B cell (primary cell): ENCODE results near the gene COL28A1. TPM values are rescaled to one million over a fixed set of nuclear protein-coding genes. Genes with fewer than 3 reads are reported as not detected.

Experiments
- ATAC-seq: fragments of 200-7000 bp; cut with Tn5 transposase; one replicate; pipeline ENCODE4 v1.10.0; 2021; ENCODE audit warnings: low read depth, mild to moderate bottlenecking, moderate number of reproducible peaks, moderate library complexity
- CTCF ChIA-PET: fragments of 350-600 bp; sonication (Branson Sonifier 250); formaldehyde crosslinking; loops from one replicate; lab custom pipeline; 2021; ENCODE audit warnings: antibody characterized with exemption, inconsistent platforms; lab: Charles Lee
- POLR2A ChIA-PET: fragments of 350-600 bp; sonication (Branson Sonifier 250); formaldehyde crosslinking; loops from one replicate; lab custom pipeline; 2021; ENCODE audit warnings: antibody characterized with exemption; lab: Charles Lee
- DNase-seq: peaks from one replicate; pipeline ENCODE4 v3.0.0; 2013
- H2AFZ ChIP-seq: 2 replicates; pipeline ENCODE4 v1.6.1; 2012; ENCODE audit warnings: mild to moderate bottlenecking, low read depth, low read length; ENCODE audit not compliant: insufficient read depth, poor library complexity, severe bottlenecking
- H3K27ac ChIP-seq, 2 donors: 1 replicate in 1 of 2; 2 replicates in 1 of 2; pipeline ENCODE4 v1.5.1; 2012 to 2013; ENCODE audit warnings: low read length in 2 of 2, mild to moderate bottlenecking in 2 of 2, moderate library complexity in 1 of 2
- H3K27me3 ChIP-seq, 4 experiments: fragments of 200-600 bp in 1 of 4; sonication (generic) in 1 of 4; replicated peaks in 1 of 4; 1 replicate in 2 of 4; 2 replicates in 2 of 4; pipeline versions ENCODE4 v1.6.1 to v1.7.0; 2013 to 2016; ENCODE audit warnings: low read length in 3 of 4, mild to moderate bottlenecking in 2 of 4, mixed read lengths in 1 of 4, moderate library complexity in 1 of 4; ENCODE audit not compliant: insufficient read depth in 4 of 4, control insufficient read depth in 3 of 4; ENCODE audit errors: control extremely low read depth in 1 of 4
- H3K36me3 ChIP-seq, 2 experiments: replicated peaks in 1 of 2; 1 replicate in 1 of 2; 2 replicates in 1 of 2; pipeline versions ENCODE4 v1.6.1 to v1.7.1; 2013; ENCODE audit warnings: low read length in 1 of 2; ENCODE audit not compliant: insufficient read depth in 2 of 2, control insufficient read depth in 1 of 2; ENCODE audit errors: control extremely low read depth in 1 of 2, extremely low read depth in 1 of 2
- H3K4me1 ChIP-seq, 2 donors: fragments of 200-600 bp in 1 of 2; sonication (generic) in 1 of 2; 1 replicate in 1 of 2; 2 replicates in 1 of 2; pipeline versions ENCODE4 v1.5.1 to v1.6.1; 2013 to 2017; ENCODE audit warnings: low read length in 2 of 2; ENCODE audit not compliant: control insufficient read depth in 2 of 2, insufficient read depth in 2 of 2
- H3K4me2 ChIP-seq: replicated peaks from 2 replicates; pipeline ENCODE3; 2012; ENCODE audit warnings: mild to moderate bottlenecking, low read depth, low read length; ENCODE audit not compliant: poor library complexity, severe bottlenecking
- H3K4me3 ChIP-seq, 5 experiments: fragments of 200-600 bp in 1 of 5; sonication (generic) in 1 of 5; 1 replicate in 3 of 5; 2 replicates in 2 of 5; pipeline versions ENCODE4 v1.5.1 to v1.7.0; 2011 to 2016; ENCODE audit warnings: low read length in 4 of 5, mild to moderate bottlenecking in 4 of 5, low read depth in 2 of 5, control low read depth in 1 of 5, moderate library complexity in 1 of 5; ENCODE audit not compliant: insufficient read depth in 1 of 5; ENCODE audit errors: control extremely low read depth in 1 of 5, extremely low read depth in 1 of 5
- H3K79me2 ChIP-seq: fragments of 200-600 bp; sonication (generic); one replicate; pipeline ENCODE4 v1.6.0; 2016; ENCODE audit warnings: low read length; ENCODE audit not compliant: control insufficient read depth, insufficient read depth
- H3K9ac ChIP-seq: fragments of 200-600 bp; sonication (generic); 2 replicates; pipeline ENCODE4 v1.6.1; 2017; ENCODE audit warnings: mild to moderate bottlenecking, low read length, moderate library complexity
- H3K9me3 ChIP-seq, 3 donors: one replicate each; pipeline versions ENCODE4 v1.6.1 to v1.7.1; 2013; ENCODE audit warnings: low read length in 2 of 3; ENCODE audit not compliant: control insufficient read depth in 2 of 3, insufficient read depth in 1 of 3; ENCODE audit errors: control extremely low read depth in 1 of 3
- H4K20me1 ChIP-seq: 2 replicates; pipeline ENCODE4 v1.6.0; 2012; ENCODE audit warnings: mild to moderate bottlenecking, low read length; ENCODE audit not compliant: insufficient read depth, control insufficient read depth, poor library complexity, severe bottlenecking
- H3K27ac Mint-ChIP-seq: one replicate; pipeline ENCODE4 v1.8.0; 2021; ENCODE audit warnings: mixed read lengths
- H3K27me3 Mint-ChIP-seq: one replicate; pipeline ENCODE4 v1.8.0; 2021; ENCODE audit warnings: mixed read lengths
- H3K4me1 Mint-ChIP-seq: one replicate; pipeline ENCODE4 v1.8.0; 2021; ENCODE audit warnings: mixed read lengths
- H3K4me3 Mint-ChIP-seq: one replicate; pipeline ENCODE4 v1.8.0; 2021; ENCODE audit warnings: mixed read lengths
- H3K9me3 Mint-ChIP-seq: one replicate; pipeline ENCODE4 v1.8.0; 2022; ENCODE audit warnings: mixed read lengths; ENCODE audit not compliant: insufficient read depth
- CTCF ChIP-seq: fragments of 200-600 bp; IDR thresholded peaks from one replicate; pipeline ENCODE4 v1.8.0; 2022; ENCODE audit warnings: antibody characterized with exemption, mild to moderate bottlenecking
- EZH2 ChIP-seq: IDR thresholded peaks from 2 replicates; pipeline ENCODE4 v1.6.1; 2012; ENCODE audit warnings: borderline replicate concordance, low read depth, mild to moderate bottlenecking, moderate library complexity, low read length; ENCODE audit not compliant: insufficient read depth, poor library complexity, severe bottlenecking
- WGBS: methylation state at CpG from one replicate; pipeline ENCODE4 v1.1.5; 2013; ENCODE audit warnings: missing lambda C conversion rate; ENCODE audit not compliant: insufficient coverage; 5-methylcytosine and 5-hydroxymethylcytosine counted together
- intact Hi-C: fragments of 100-400 bp; cut with micrococcal nuclease; formaldehyde crosslinking; loops from one replicate; pipeline ENCODE4 v1.10.0; 2022
- polyA plus RNA-seq: library from polyadenylated mRNA; depleted of rRNA; stranded (reverse); fragments of >200 nt; gene quantifications from 2 replicates; pipeline ENCODE4 v1.2.3, GENCODE V29; 2012
- total RNA-seq, 2 donors: library from RNA; stranded (reverse); fragments of 120-200 nt in 1 of 2; gene quantifications; 1 replicate in 1 of 2; 2 replicates in 1 of 2; pipeline versions ENCODE4 v1.2.3 to v1.2.4, GENCODE V29; 2013 to 2022

The COL28A1 gene
- total and polyA plus RNA-seq, 2 donors (not counting 1 experiment from before 2014, with no cell fraction given), result 0.18 to 0.67 TPM

- H3K4me1 Mint-ChIP-seq, result no peaks in the 10 kb centered on the region
- no peaks in the 10 kb centered on the region for H3K27me3 Mint-ChIP-seq
- intact Hi-C loops, result no loop called here
- CTCF ChIA-PET, result no interaction called here
- no peak overlapping the region for H3K4me2 ChIP-seq
- peaks cover 24% of the 10 kb centered on the region for H3K9me3 Mint-ChIP-seq
- no peaks in the 10 kb centered on the region for H3K4me1 ChIP-seq
- no peaks in the 10 kb centered on the region for H3K36me3 ChIP-seq
- no peaks in the 10 kb centered on the region for H4K20me1 ChIP-seq
- no peak for ATAC-seq
- H3K27ac ChIP-seq, result no peak overlapping the region
- no peak for DNase-seq
- no peak for TF ChIP-seq CTCF
- TF ChIP-seq EZH2, result no peak
- no peak overlapping the region for H3K27ac Mint-ChIP-seq
- no peak overlapping the region for H3K4me3 ChIP-seq
- H3K9ac ChIP-seq, result no peak overlapping the region
- H3K4me3 Mint-ChIP-seq, result no peak overlapping the region
- H3K27me3 ChIP-seq, result no peaks in the 10 kb centered on the region
- POLR2A ChIA-PET, result no interaction called here
- peaks cover 8 to 24% (median 9%) of the 10 kb centered on the region in 3 donors for H3K9me3 ChIP-seq
- no peaks in the 10 kb centered on the region for H3K79me2 ChIP-seq
- no peak overlapping the region for H2AFZ ChIP-seq
Observed at GRCh38 chr7:7446616-7447015, 89.1 kb downstream of the COL28A1 start.

GRCh38 chr7:7443806-7444350 lies 91.8 kb downstream of the COL28A1 start:
- Mint-ChIP-seq H3K27me3 (peaks cover 4% of the 10 kb centered on the region), H3K27ac (no peak overlapping the region), H3K4me1 (no peaks in the 10 kb centered on the region), H3K4me3 (no peak overlapping the region), H3K9me3 (peaks cover 15% of the 10 kb centered on the region)
- POLR2A ChIA-PET, result no interaction called here
- no peak for TF ChIP-seq CTCF
- TF ChIP-seq EZH2, result no peak
- Histone ChIP-seq H3K9ac (no peak overlapping the region), H3K4me2 (no peak overlapping the region), H3K4me1 (no peaks in the 10 kb centered on the region), H3K4me3 (no peak overlapping the region), H4K20me1 (no peaks in the 10 kb centered on the region), H3K36me3 (no peaks in the 10 kb centered on the region), H3K27me3 (no peaks in the 10 kb centered on the region), H3K79me2 (no peaks in the 10 kb centered on the region), H3K27ac (no peak overlapping the region), H2AFZ (no peak overlapping the region), H3K9me3 (peaks cover 3 to 15% (median 3%) of the 10 kb centered on the region in 3 donors)
- CTCF ChIA-PET, result no interaction called here
- intact Hi-C loops, result no loop called here
- WGBS, result 38% methylated on average over 1 of the region's 3 CpGs
- DNase-seq (no peak), ATAC-seq (no peak)
